Measurements from ENCODE around the gene ITPKB.
"Not testable (repeated sequence)": the region's sequence is repeated elsewhere in the genome, so short reads cannot be mapped to it uniquely, and the experiment has no call there.

The ITPKB gene

DNA sequence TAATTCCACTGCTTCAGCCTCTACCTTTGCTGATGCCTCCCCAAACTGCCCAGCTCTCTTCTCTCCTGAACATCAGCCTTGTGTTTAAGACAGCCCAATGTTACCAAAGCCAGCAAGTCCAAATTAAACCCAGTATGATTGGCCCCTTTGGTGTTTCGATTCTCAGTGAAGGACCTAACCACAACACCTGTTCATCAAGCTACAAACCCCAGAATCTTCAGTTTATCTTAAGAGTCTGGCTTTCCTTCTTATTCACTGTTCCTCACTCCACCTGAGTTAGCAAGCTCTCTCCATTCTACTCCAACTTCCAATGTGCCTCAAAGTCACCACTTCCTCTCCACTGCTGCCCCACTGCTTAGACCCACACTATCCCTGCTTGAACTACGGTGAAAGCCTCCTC, 25.5 kb upstream of the ITPKB start:
- H3K27ac Mint-ChIP-seq, result peak overlapping the region; percentile 48
- H3K4me3 Mint-ChIP-seq, result peak overlapping the region; percentile 19
- H3K4me1 Mint-ChIP-seq, result peaks cover 33% of the 10 kb centered on the region
- H3K9me3 Mint-ChIP-seq, result no peaks in the 10 kb centered on the region
- no peaks in the 10 kb centered on the region for H3K36me3 Mint-ChIP-seq
- no peaks in the 10 kb centered on the region for H3K27me3 Mint-ChIP-seq

DNA sequence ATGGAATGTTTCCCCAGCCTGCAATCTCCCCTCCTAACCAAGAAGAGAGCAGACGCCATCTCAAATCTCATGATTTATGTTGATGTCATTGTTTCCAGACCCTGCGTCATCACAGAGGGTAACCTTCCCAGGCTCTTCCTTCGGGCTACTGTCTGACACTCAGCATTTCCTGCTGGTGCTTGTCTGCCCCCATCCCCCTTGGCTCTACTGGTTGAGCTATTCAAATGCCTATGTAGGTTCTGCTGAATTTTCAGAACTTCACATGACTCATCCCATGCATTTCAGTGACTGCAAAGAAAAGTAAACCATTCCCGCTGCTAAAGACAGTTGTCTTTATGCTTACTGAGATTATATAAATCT, 24.8 kb upstream of the ITPKB start:
- Mint-ChIP-seq H3K4me3 (no peak overlapping the region), H3K27me3 (no peaks in the 10 kb centered on the region), H3K9me3 (no peaks in the 10 kb centered on the region), H3K4me1 (peaks cover 33% of the 10 kb centered on the region), H3K36me3 (no peaks in the 10 kb centered on the region), H3K27ac (no peak overlapping the region)

DNA sequence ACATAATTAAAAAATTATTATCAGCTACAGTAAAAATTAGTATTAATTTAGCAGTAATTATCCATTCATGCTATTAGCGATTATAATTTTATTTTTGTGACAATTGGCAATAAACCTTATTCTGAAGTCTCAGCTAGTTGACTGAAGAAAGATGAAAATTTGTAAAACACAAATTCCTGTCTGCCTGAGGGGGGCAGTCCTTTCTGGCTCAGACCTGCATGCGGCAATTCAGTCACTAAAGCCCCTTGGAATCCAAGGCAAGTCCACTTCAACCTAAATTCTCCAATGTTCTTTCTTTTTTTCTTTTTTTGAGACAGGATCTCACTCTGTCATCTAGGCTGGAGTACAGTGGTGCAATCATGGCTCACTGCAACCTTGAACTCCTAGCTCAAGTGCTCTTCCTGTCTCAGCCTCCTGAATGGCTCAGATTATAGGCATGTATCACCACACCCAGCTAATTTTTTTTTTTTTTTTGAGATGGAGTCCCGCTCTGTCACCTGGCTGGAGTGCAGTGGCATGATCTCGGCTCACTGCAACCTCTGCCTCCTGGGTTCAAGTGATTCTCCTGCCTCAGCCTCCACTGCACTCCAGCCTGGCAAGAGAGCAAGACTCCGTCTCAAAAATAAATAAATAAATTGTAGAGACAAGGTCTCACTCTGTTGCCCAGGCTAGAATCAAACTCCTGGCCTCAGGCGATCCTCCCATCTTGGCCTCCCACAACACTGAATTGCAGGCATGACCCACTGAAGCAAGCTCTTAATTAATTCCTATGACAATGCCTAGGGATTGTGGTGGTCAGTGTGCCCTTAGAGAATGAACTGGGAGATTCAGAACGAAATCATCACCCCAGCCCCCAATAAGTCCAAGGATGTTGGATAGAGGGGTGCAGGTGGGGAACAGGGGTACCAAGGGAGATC, 24.2 kb upstream of the ITPKB start:
- Mint-ChIP-seq H3K9me3 (no peaks in the 10 kb centered on the region), H3K4me3 (no peak overlapping the region), H3K4me1 (peaks cover 33% of the 10 kb centered on the region), H3K27ac (no peak overlapping the region), H3K36me3 (no peaks in the 10 kb centered on the region), H3K27me3 (no peaks in the 10 kb centered on the region)

DNA sequence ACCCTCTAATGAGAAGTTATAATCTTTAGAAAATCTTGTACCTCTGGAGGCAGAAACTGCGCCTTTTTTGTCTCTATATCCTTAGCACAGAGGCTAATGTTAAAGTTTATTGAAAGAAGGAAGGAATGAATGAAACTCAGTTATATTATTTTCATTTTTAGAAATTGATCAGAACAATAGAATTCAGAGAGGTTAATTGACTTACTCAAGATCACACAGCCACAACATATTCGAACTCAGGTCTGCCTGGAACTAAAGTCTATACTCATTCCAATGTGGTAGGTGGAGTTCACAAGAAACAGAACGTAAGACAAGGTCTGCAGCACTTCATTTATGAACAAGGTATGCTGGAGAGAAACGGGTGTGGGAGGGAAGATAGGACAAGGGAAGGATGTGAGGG, 23.0 kb upstream of the ITPKB start:
- H3K27ac Mint-ChIP-seq, result no peak overlapping the region
- no peaks in the 10 kb centered on the region for H3K36me3 Mint-ChIP-seq
- H3K9me3 Mint-ChIP-seq, result no peaks in the 10 kb centered on the region
- peaks cover 33% of the 10 kb centered on the region for H3K4me1 Mint-ChIP-seq
- H3K4me3 Mint-ChIP-seq, result no peak overlapping the region
- no peaks in the 10 kb centered on the region for H3K27me3 Mint-ChIP-seq

DNA sequence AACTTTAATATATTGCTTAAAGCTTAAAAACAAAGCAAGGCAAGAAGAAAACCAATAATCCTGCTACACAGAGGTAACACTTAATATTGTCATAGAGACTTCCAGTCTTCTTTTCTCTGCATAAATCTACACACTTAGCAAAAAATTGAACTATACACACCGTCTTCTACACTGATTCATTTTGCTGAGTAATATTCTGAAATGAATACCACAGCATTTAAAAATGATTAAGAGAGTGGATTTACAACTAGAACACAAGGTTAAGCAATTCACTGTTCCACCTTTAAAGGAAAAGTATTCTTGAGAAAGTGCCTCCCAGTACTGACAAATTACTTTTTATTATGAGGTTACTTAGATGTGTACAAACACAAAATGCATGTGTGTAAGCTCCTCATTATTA, 22.2 kb upstream of the ITPKB start:
- H3K9me3 Mint-ChIP-seq, result no peaks in the 10 kb centered on the region
- peaks cover 38% of the 10 kb centered on the region for H3K4me1 Mint-ChIP-seq
- H3K27ac Mint-ChIP-seq, result no peak overlapping the region

DNA sequence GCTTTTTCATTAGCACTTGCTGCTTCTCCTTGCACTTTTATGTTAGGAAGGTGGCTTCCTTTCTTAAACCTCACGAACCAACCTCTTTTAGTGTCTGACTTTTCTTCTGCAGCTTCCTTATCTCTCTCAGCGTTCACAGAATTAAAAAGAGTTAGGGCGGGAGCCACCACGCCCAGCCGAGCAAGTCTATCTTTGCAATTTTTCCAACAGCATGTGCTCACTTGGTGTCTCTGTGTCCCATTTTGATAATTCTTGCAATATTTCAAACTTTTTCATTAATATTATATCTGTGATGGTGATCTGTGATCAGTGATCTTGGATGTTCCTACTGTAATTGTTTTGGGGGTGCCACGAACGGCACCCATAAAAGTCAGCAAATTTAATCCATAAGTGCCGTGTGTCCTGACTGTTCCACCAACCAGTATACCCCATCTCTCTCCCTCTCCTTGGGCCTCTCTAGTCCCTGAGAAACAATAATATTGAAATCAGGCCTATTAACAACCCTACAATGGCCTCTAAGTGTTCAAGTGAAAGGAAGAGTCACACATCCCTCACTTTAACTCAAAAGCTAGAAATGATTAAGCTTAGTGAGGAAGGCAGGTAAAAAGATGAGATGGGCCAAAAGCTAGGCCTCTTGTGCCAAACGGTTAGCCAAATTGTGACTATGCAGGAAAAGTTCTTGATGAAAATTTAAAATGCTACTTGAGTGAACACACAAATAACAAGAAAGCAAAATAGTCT, 15.9 kb upstream of the ITPKB start:
- no peaks in the 10 kb centered on the region for H3K9me3 Mint-ChIP-seq
- H3K4me1 Mint-ChIP-seq, result peaks cover 42% of the 10 kb centered on the region
- no peaks in the 10 kb centered on the region for H3K36me3 Mint-ChIP-seq
- no peaks in the 10 kb centered on the region for H3K27me3 Mint-ChIP-seq
- H3K4me3 Mint-ChIP-seq, result no peak overlapping the region
- peak overlapping the region; percentile 32 for H3K27ac Mint-ChIP-seq

More for the DNA sequence above, 22.2 kb upstream of the ITPKB start:
- H3K27me3 Mint-ChIP-seq, result no peaks in the 10 kb centered on the region
- no peak overlapping the region for H3K4me3 Mint-ChIP-seq
- no peaks in the 10 kb centered on the region for H3K36me3 Mint-ChIP-seq

DNA sequence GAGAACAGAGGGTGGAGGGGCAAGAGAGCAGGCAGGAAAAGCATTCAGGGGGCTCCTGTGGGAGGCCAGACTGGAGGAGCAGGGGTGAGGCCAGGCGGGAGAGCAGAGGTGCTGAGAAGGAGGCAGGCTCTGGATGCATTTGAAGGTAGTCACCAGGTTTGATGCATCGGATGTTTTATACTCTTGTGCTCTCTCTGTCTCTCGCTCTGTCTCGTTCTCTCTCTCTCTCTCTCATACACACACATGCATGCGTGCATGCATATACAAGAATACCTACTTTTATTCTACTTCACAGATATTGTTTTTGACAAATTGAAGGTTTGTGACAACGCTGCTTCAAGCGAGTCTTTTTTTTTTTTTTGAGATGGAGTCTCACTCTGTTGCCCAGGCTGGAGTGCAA, 15.0 kb upstream of the ITPKB start:
- Mint-ChIP-seq H3K27ac (peak overlapping the region; percentile 60), H3K4me3 (no peak overlapping the region), H3K27me3 (no peaks in the 10 kb centered on the region), H3K9me3 (no peaks in the 10 kb centered on the region), H3K4me1 (peaks cover 42% of the 10 kb centered on the region), H3K36me3 (no peaks in the 10 kb centered on the region)

DNA sequence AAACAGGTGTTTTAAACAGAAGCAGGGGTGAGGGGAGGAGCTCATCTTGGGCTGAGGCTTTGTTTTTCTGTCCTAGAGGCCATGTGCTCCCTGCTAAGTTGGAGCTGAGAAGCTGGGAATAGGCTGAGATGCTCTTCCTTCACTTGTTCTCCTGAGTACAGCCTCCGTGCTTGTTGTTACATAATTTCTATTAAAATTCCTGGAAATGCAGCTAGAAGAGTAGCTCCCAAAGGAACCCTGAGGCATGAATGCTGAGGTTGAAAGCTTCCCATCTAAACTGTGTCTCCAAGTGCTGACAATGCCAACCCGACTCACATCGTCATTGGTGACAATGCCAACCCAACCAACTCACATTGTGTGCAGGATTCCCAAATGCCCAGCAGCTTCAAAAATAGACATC, 12.6 kb upstream of the ITPKB start:
- Mint-ChIP-seq H3K27me3 (no peaks in the 10 kb centered on the region), H3K9me3 (no peaks in the 10 kb centered on the region), H3K36me3 (no peaks in the 10 kb centered on the region), H3K4me3 (no peak overlapping the region), H3K4me1 (peaks cover 49% of the 10 kb centered on the region), H3K27ac (peak overlapping the region; percentile 37)

DNA sequence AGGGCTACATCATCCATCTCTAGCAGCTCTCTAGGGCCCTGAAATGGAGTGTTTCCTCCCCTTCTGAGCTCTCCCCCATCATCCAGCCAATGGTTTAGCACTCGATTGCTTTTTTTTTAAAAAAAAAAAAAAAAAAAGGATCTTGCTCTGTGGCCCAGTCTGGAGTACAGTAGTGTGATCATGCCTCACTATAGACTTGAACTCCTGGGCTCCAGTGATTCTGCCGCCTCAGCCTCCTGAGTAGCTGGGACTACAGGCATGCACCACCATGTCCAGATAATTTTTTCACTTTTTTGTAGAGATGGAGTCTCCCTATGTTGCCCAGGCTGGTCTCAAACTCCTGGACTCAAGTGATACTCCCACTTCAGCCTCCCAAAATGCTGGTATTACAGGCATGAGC, 12.1 kb upstream of the ITPKB start:
- Mint-ChIP-seq H3K36me3 (no peaks in the 10 kb centered on the region), H3K9me3 (no peaks in the 10 kb centered on the region), H3K4me1 (peaks cover 44% of the 10 kb centered on the region), H3K27me3 (no peaks in the 10 kb centered on the region), H3K27ac (no peak overlapping the region), H3K4me3 (no peak overlapping the region)

DNA sequence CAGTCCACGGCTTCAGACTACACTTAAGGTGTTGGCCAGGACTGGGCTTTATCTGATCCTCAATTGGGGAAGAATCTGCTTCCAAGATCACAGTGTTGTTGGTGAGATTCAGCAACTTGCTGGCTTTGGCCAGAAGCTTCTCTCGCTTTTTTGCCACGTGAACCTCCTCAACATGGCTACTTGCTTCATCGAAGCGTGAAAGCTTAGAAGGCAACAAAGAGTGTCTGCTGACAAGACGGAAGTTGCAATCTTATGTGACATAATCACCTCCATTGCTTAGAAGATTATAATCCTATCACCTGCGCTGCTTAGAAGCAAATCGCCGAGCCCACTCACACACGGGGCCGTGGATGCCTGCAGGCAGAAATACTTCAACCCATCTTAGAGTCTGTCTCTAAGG, 10.4 kb upstream of the ITPKB start:
- H3K4me1 Mint-ChIP-seq, result peaks cover 28% of the 10 kb centered on the region
- no peaks in the 10 kb centered on the region for H3K27me3 Mint-ChIP-seq
- H3K4me3 Mint-ChIP-seq, result no peak overlapping the region
- H3K9me3 Mint-ChIP-seq, result no peaks in the 10 kb centered on the region
- H3K27ac Mint-ChIP-seq, result no peak overlapping the region
- H3K36me3 Mint-ChIP-seq, result no peaks in the 10 kb centered on the region

DNA sequence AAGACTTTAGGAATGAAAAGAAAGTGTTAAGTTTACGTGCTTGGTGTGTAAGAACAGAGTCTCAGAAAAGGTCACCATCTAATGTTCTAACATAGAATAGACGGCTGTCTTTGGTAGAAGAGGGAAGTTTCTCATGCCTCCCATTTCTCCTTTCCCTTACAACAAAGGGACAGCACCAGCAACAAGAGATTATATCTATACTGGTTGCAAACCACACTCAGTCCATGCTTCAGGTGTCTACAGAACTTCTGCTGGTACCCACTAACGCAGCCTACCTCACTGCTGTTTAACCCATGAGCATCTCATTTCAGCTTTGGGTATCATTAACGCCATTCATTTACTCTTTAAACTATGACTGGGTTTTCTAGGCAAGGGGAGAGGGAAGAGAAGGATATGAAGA, 9.2 kb upstream of the ITPKB start:
- peaks cover 22% of the 10 kb centered on the region for H3K4me1 Mint-ChIP-seq
- H3K4me3 Mint-ChIP-seq, result no peak overlapping the region
- peak overlapping the region; percentile 15 for H3K27ac Mint-ChIP-seq
- no peaks in the 10 kb centered on the region for H3K27me3 Mint-ChIP-seq
- H3K9me3 Mint-ChIP-seq, result no peaks in the 10 kb centered on the region
- H3K36me3 Mint-ChIP-seq, result no peaks in the 10 kb centered on the region

DNA sequence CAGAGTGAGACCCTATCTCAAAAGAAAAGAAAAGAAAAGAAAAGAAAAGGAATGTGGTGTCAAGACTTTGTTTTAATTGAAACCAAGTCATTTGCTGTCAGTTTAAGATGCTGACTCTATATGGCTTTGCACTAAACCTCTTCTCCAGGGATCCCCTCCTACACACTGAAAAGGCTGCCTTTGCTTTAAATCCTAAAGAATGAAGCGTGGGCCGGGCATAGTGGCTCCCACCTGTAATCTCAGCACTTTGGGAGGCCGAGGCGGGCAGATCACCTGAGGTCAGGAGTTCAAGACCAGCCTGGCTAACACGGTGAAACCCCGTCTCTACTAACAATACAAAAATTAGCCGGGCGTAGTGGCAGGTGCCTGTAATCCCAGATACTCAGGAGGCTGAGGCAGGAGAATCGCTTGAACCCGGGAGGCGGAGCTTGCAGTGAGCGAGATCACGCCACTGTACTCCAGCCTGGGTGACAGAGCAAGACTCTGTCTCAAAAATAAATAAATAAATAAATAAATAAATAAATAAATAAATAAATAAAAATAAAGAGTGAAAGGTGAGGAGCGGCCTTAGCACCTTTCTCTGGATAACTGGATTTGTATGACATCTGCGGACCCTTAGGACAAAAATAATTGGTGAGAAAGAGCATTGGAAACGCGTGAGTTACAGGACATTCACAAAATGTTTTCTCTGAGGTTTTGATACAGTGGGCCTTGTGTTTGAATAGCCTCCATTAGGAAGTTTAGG, 8.6 kb upstream of the ITPKB start:
- H3K27ac Mint-ChIP-seq, result peak overlapping the region; percentile 35
- H3K4me3 Mint-ChIP-seq, H3K9me3 Mint-ChIP-seq, H3K27me3 Mint-ChIP-seq, H3K36me3 Mint-ChIP-seq: not testable (repeated sequence)
- peaks cover 26% of the 10 kb centered on the region for H3K4me1 Mint-ChIP-seq

DNA sequence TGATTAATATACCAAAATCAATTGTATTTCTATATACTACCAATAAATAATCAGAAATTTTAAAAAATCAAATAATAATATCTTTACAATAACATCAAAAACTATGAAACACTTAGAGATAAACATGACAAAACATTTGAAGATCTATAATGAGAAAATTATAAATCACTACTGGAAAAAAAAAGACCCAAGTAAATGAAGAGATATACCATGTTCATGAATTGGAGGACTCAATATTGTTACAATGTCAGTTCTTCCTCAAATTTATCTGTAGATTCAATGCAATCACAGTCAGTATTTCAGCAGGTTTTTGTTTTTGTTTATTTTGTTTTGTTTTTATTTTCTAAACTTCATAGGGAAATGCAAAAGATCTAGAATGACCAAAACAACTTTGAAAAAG, 4.2 kb upstream of the ITPKB start:
- H3K9me3 Mint-ChIP-seq, result no peaks in the 10 kb centered on the region
- no peaks in the 10 kb centered on the region for H3K27me3 Mint-ChIP-seq
- peak overlapping the region; percentile 62 for H3K27ac Mint-ChIP-seq
- no peak overlapping the region for H3K4me3 Mint-ChIP-seq
- no peaks in the 10 kb centered on the region for H3K36me3 Mint-ChIP-seq
- H3K4me1 Mint-ChIP-seq, result peaks cover 38% of the 10 kb centered on the region

DNA sequence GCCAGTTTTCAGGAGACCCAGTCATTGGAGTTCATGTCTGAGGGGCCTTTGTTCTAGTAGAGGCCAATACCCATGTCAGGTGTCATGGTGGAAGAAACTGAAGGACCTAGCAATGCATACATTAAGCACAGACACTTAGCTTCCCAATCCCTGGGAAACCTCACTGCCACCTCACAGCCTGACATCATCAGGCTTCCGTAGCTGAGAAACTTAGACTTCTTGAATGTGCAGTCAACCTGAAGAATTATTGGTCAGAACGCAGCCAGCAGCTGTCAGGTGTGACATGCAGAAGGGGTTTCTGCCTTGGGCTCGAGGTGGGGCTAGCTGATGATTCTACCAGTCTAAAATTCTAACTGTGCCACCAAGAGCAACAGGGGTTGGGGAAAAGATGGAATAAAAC, 1.9 kb upstream of the ITPKB start:
- no peaks in the 10 kb centered on the region for H3K9me3 Mint-ChIP-seq
- no peaks in the 10 kb centered on the region for H3K36me3 Mint-ChIP-seq
- peaks cover 38% of the 10 kb centered on the region for H3K4me1 Mint-ChIP-seq
- no peak overlapping the region for H3K4me3 Mint-ChIP-seq
- H3K27me3 Mint-ChIP-seq, result no peaks in the 10 kb centered on the region
- peak overlapping the region; percentile 65 for H3K27ac Mint-ChIP-seq

DNA sequence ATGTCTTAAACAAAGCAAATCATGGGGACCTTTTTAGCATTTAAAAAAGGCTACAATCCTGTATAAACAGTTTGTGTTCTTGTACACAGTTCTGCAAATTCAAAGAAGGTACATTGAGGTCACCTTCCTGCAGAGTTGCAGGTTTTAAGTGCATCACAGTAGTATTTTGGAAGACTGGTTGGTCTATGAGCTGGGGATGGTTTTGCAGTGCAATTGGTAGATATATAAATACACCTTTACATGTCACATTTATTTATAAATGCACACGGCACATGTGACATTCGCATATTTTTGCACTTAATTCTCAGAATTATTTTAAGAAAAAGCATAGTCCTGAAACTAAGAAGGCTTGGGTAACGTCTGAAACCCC, 599 bp upstream of the ITPKB start:
- Mint-ChIP-seq H3K27me3 (no peaks in the 10 kb centered on the region), H3K9me3 (no peaks in the 10 kb centered on the region), H3K4me3 (peak overlapping the region; percentile 87), H3K36me3 (peaks cover 2% of the 10 kb centered on the region), H3K4me1 (peaks cover 48% of the 10 kb centered on the region), H3K27ac (peak overlapping the region; percentile 97)
